Measurements from ENCODE around the gene WSCD2. TPM values are rescaled to one million over a fixed set of nuclear protein-coding genes. Genes with fewer than 3 reads are reported as not detected.

Gene WSCD2
- total RNA-seq, 2 experiments from 2014 or later = not detected

DNA sequence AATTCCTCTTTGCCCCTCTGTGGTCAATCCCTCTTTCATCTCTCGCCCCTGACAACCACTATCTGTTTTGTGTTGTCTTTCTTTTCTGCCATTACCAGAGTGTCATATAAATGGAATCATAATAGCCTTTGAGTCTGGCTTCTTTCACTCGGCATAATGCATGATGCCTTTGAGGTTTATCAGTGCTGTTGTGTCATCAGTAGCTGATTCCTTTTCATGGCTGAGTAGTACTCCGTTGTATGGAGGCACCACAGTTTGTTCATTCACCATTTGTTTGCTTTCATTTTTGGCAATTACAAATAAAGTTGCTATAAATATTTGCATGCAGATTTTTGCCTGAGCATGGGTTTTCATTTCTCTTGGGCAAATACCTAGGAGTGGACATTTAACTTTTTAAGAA is 47.2 kb downstream of the WSCD2 start:
- no peak overlapping the region for H3K4me3 ChIP-seq (ENCODE audit: low read length)
- H3K36me3 Mint-ChIP-seq (ENCODE audit: low read depth) = no peaks in the 10 kb centered on the region
- H3K4me1 Mint-ChIP-seq (ENCODE audit: low read depth) = no peaks in the 10 kb centered on the region
- DNase-seq (no peak), ATAC-seq (ENCODE audit: poor library complexity) (no peak)
- no peaks in the 10 kb centered on the region for H3K9me3 Mint-ChIP-seq
- CTCF ChIA-PET = no interaction called here
- TF ChIP-seq, protein P1, sequence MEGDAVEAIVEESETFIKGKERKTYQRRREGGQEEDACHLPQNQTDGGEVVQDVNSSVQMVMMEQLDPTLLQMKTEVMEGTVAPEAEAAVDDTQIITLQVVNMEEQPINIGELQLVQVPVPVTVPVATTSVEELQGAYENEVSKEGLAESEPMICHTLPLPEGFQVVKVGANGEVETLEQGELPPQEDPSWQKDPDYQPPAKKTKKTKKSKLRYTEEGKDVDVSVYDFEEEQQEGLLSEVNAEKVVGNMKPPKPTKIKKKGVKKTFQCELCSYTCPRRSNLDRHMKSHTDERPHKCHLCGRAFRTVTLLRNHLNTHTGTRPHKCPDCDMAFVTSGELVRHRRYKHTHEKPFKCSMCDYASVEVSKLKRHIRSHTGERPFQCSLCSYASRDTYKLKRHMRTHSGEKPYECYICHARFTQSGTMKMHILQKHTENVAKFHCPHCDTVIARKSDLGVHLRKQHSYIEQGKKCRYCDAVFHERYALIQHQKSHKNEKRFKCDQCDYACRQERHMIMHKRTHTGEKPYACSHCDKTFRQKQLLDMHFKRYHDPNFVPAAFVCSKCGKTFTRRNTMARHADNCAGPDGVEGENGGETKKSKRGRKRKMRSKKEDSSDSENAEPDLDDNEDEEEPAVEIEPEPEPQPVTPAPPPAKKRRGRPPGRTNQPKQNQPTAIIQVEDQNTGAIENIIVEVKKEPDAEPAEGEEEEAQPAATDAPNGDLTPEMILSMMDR (IDR thresholded peaks at IDR 0.05) = no peak
- H3K36me3 ChIP-seq (ENCODE audit: insufficient read depth, low read length) = no peaks in the 10 kb centered on the region
- H3K9me3 ChIP-seq (ENCODE audit: control insufficient read depth in 1 of 2, insufficient read depth in 1 of 2, low read length in 2 of 2) = no peaks in the 10 kb centered on the region
- no peaks in the 10 kb centered on the region for H3K4me1 ChIP-seq (ENCODE audit: insufficient read depth, low read length)
- no peak overlapping the region for H3K27ac ChIP-seq (ENCODE audit: low read depth in 1 of 2, low read length in 2 of 2)
- peaks cover 0 to 3% of the 10 kb centered on the region in 2 experiments for H3K27me3 ChIP-seq (ENCODE audit: control insufficient read depth in 1 of 2, insufficient read depth in 2 of 2, low read length in 2 of 2)
- H3K27me3 Mint-ChIP-seq = no peaks in the 10 kb centered on the region
- H3K4me3 Mint-ChIP-seq = no peak overlapping the region
- no peak overlapping the region for H3K27ac Mint-ChIP-seq
- intact Hi-C loops (cut with DNase I, micrococcal nuclease) = no loop called here
- POLR2A ChIA-PET = no interaction called here

DNA sequence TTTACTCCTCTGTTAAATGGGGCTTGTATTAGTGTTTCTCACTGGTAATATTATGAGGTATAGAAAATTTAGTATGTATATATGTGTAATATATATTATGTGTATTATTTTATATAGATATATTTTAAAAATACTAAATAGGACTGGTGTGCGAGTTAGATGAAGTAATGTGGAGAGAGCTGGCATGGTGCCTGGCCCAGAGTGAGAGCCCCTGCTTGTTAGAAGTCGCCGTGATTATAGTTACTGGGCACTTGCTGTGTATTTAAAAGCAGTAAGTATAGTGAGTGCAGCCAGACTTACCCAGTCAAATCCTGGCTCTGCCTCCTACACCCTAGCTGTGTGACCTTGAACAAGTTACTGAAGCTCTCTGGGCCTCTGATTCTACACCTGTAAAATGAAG is 48.0 kb downstream of the WSCD2 start:
- CTCF ChIA-PET = no interaction called here
- DNase-seq (no peak), ATAC-seq (ENCODE audit: poor library complexity) (no peak)
- POLR2A ChIA-PET = no interaction called here
- peaks cover 0 to under 1% of the 10 kb centered on the region in 2 experiments for H3K27me3 ChIP-seq (ENCODE audit: control insufficient read depth in 1 of 2, insufficient read depth in 2 of 2, low read length in 2 of 2)
- no peaks in the 10 kb centered on the region for H3K36me3 Mint-ChIP-seq (ENCODE audit: low read depth)
- H3K9me3 ChIP-seq (ENCODE audit: control insufficient read depth in 1 of 2, insufficient read depth in 1 of 2, low read length in 2 of 2) = no peaks in the 10 kb centered on the region
- TF ChIP-seq, protein P1 (IDR thresholded peaks at IDR 0.05) = no peak
- no peaks in the 10 kb centered on the region for H3K36me3 ChIP-seq (ENCODE audit: insufficient read depth, low read length)
- no peak overlapping the region for H3K4me3 ChIP-seq (ENCODE audit: low read length)
- H3K4me3 Mint-ChIP-seq = no peak overlapping the region
- H3K4me1 ChIP-seq (ENCODE audit: insufficient read depth, low read length) = no peaks in the 10 kb centered on the region
- no peaks in the 10 kb centered on the region for H3K4me1 Mint-ChIP-seq (ENCODE audit: low read depth)
- no peaks in the 10 kb centered on the region for H3K9me3 Mint-ChIP-seq
- H3K27me3 Mint-ChIP-seq = no peaks in the 10 kb centered on the region
- H3K27ac Mint-ChIP-seq = no peak overlapping the region
- no peak overlapping the region for H3K27ac ChIP-seq (ENCODE audit: low read depth in 1 of 2, low read length in 2 of 2)
- intact Hi-C loops (cut with DNase I, micrococcal nuclease) = no loop called here

DNA sequence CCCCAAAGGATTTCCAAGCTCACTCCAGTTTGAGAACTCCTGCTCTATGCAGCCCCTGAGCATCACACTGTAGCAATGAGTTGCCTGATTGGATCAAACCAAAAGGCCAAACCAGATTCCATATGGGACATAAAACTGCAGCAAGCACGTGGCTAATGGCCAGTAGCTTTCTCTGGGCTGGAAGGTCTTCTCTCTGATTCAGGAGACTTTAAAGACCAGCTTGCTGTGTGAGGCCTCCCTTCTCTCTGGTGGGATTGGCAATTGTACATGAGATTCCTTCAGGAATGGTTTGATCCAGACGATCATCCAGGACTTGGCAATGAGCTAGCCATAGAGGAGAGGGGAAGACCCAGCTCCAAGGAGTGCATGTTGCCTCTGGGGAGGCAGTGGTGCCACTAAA is 50.2 kb downstream of the WSCD2 start:
- TF ChIP-seq, protein P1 (IDR thresholded peaks at IDR 0.05) = no peak
- no peaks in the 10 kb centered on the region for H3K36me3 ChIP-seq (ENCODE audit: insufficient read depth, low read length)
- H3K9me3 Mint-ChIP-seq = no peaks in the 10 kb centered on the region
- CTCF ChIA-PET = no interaction called here
- H3K27ac ChIP-seq (ENCODE audit: low read depth in 1 of 2, low read length in 2 of 2) = no peak overlapping the region
- H3K4me3 Mint-ChIP-seq = no peak overlapping the region
- H3K36me3 Mint-ChIP-seq (ENCODE audit: low read depth) = no peaks in the 10 kb centered on the region
- no peaks in the 10 kb centered on the region for H3K27me3 ChIP-seq (ENCODE audit: control insufficient read depth in 1 of 2, insufficient read depth in 2 of 2, low read length in 2 of 2)
- no peaks in the 10 kb centered on the region for H3K27me3 Mint-ChIP-seq
- DNase-seq (no peak), ATAC-seq (ENCODE audit: poor library complexity) (no peak)
- H3K9me3 ChIP-seq (ENCODE audit: control insufficient read depth in 1 of 2, insufficient read depth in 1 of 2, low read length in 2 of 2) = no peaks in the 10 kb centered on the region
- H3K4me3 ChIP-seq (ENCODE audit: low read length) = no peak overlapping the region
- POLR2A ChIA-PET = no interaction called here
- intact Hi-C loops (cut with DNase I, micrococcal nuclease) = no loop called here
- no peaks in the 10 kb centered on the region for H3K4me1 Mint-ChIP-seq (ENCODE audit: low read depth)
- H3K27ac Mint-ChIP-seq = no peak overlapping the region
- H3K4me1 ChIP-seq (ENCODE audit: insufficient read depth, low read length) = no peaks in the 10 kb centered on the region

Measured in CD4-positive, alpha-beta T cell (primary cell).